Dermis microvascular lymphatic vessel endothelial cell (primary cell): Measurements from ENCODE around the gene CADM1. TPM values are rescaled to one million over a fixed set of nuclear protein-coding genes. Genes with fewer than 3 reads are reported as not detected.

Experiments used
- DNase-seq, 2 donors: peaks; one replicate each; pipeline versions ENCODE4 v3.0.0 to v3.0.0-alpha.2; 2010; ENCODE audit warnings: low read depth in 2 of 2
- total RNA-seq: library from RNA; depleted of rRNA; stranded (reverse); fragments of >200 nt; gene quantifications from 2 replicates; pipeline ENCODE4 v1.2.1, GENCODE V29; 2014

The CADM1 gene
- total RNA-seq, 1 donor from 2014 or later: 0.77 TPM

- DNase-seq: no peak
Observed at GRCh38 chr11:115183136-115183535, 321.1 kb downstream of the CADM1 start.

- no peak for DNase-seq
Observed at GRCh38 chr11:115182282-115182955, 321.8 kb downstream of the CADM1 start.

DNA sequence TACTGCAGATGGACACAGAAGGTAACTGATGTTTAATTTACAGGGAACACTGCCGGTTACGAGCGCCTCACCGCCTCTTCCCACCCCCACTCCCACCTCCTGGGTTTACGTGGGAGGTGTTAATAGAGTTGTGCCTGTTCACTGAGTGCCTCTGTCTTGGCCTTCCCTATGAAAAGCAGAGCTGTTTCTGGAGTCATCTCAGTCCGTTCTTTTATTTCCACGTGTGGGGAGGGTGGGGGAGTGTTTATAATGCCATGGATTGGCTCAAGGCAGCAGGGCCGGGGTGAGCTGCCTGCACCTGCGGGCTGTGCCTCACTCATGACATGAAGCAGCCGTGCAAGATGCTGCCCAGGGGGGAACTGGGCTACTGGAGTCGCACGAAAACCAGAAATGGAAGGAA, 322.7 kb downstream of the CADM1 start:
- DNase-seq: no peak

DNA sequence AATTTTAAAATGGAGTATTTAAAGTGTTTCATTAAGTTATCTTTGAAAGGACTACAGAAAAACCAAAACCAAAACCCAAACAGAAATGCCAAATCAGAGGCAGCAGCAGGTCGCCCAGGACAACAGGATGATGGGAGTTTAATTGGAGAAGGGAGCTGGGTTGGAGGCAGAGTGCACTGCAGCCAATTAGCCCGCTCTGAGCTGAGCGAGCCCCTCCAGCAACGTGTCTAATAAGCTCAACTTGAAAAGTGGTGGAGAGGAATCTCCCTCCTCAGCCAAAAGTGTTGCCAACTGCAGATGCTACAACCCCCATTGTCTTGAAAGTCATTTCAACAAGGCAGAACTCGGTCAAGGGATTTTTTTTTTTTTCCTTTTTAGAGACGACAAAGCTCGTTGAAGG, 323.9 kb downstream of the CADM1 start:
- no peak for DNase-seq

- no peak for DNase-seq
Observed at GRCh38 chr11:115179636-115180035, 324.6 kb downstream of the CADM1 start.

- DNase-seq: no peak
Observed at GRCh38 chr11:115178705-115179104, 325.5 kb downstream of the CADM1 start.

GRCh38 chr11:115173136-115173535, 331.1 kb downstream of the CADM1 start:
- no peak for DNase-seq

GRCh38 chr11:115170133-115170815, 333.9 kb downstream of the CADM1 start:
- peak in 1 of 2 donors; percentile 12 for DNase-seq

DNA sequence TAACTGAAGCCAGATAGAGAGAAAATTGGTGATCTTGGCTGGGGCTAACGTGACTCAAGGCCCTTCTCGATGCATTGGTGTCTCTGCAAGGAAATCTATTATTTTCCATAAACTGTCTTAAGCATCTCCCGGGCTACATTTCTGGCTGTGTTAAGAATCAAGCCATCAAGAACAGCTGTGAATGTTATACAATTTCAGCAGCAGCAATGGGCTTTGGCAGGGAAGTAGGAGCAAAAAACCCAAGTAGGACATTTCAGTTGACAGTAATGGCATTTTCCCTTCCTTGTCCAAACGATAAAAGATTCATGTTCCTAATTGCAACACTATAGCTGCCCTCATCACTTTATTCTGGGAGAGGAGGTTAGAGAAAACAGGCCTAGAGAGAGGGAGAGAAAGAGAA, 335.0 kb downstream of the CADM1 start:
- no peak for DNase-seq

GRCh38 chr11:115168686-115169085, 335.5 kb downstream of the CADM1 start:
- no peak for DNase-seq

DNA sequence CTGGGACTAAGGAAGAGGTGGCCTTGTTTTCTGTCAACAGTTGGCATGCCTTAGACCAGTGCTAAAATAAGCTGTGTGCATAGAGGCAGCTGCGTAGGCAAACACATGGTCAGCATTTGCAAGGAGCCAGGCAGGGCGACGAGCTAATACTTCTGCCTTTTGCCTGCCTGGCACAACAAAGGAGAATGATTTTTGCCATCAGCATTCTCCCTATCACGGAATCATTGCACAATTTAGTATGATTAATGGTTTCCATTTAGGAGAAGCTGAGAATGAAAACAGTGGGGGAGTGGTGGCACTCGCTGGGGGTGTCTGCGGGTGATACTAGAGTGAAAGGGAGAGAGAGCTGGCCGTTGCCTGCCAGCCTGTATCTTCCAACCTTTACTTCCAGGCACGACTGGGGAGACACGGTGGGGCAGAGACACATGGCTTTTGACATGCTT, 336.0 kb downstream of the CADM1 start:
- no peak for DNase-seq

GRCh38 chr11:115167456-115167855, 336.8 kb downstream of the CADM1 start:
- DNase-seq: no peak

- DNase-seq: no peak
Observed at GRCh38 chr11:115166820-115167219, 337.4 kb downstream of the CADM1 start.

DNA sequence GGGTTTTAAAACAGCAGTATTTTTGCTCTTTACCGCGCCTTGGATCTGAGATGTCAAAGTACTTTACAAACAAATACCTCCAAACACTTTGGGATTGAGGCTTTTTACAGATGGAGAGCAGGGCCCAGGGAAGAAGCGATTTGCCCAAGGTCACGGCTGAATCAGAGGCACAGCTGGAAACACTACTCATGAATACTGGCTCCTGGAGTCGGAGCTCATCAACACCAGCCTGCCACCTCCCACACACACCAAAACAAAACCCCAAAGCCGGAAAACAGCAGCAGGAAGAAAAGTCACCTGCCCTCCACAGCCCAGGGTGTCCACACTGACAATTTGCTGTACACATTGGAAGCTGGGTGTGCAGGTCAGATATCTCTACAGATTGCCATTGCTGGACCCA, 339.4 kb downstream of the CADM1 start:
- no peak for DNase-seq

- no peak for DNase-seq
Observed at GRCh38 chr11:115162919-115163318, 341.3 kb downstream of the CADM1 start.

DNA sequence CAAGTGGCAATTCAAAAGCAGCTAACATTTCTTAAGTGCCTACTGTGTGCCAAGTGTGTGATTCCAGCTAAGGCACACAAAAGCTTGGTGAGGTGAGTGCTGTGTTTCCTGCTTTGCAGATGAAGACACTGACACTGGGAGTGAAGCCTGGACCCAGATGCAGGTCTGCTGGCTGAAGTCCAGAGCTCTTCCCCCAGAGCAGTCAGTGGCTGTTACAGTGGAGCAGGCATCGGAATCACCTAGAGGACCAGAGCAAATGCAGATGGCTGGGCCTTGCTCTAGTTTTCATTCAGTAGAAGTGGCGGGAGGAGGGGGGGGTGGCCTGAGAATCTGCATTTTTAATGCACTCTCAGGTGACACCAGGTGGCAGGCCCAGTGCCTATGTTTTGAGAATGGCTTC, 342.3 kb downstream of the CADM1 start:
- DNase-seq: no peak

GRCh38 chr11:115159207-115159606, 345.0 kb downstream of the CADM1 start:
- no peak for DNase-seq

- DNase-seq: no peak
Observed at GRCh38 chr11:115158053-115158452, 346.2 kb downstream of the CADM1 start.

DNA sequence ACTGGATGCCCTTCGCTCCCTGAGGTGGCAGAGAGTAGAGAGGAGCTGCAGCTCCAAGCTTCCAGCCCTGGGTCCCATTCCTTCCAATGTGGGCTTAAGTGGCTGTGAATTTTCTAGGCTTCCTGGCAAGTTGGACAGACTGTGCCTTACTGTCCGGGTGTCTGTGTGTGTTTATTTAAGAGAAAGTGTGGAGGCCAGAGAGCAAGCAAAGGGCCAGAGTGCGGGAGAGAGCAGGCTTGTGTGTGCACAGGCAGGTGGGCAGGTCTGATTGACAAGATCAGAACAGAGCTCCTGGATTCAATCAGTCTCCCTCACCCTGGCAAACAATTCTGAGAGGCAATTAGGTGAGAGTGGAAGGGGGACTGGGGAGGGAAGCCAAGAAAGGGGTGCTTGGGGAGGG, 347.0 kb downstream of the CADM1 start:
- no peak for DNase-seq

- DNase-seq: no peak
Observed at GRCh38 chr11:115155978-115156377, 348.2 kb downstream of the CADM1 start.

DNA sequence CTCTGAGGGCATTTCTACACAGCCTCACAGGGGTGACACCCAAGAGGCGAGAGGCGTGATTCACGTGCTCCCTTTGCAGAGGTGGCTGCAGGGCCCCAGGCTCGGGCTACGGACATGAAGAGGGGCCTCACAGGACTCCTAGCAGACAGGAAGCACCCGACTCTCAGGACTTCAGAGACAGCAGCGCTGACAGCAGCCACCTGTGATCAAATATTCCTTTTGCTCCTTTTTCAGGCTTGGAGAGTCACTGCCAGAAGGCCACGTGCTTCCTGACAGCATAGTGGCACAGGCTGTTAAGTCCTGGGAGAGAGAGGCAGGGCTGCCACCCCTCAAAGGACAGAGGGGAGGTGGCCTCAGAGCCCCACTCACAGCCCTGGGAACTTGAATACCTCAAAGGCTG, 348.9 kb downstream of the CADM1 start:
- no peak for DNase-seq

DNA sequence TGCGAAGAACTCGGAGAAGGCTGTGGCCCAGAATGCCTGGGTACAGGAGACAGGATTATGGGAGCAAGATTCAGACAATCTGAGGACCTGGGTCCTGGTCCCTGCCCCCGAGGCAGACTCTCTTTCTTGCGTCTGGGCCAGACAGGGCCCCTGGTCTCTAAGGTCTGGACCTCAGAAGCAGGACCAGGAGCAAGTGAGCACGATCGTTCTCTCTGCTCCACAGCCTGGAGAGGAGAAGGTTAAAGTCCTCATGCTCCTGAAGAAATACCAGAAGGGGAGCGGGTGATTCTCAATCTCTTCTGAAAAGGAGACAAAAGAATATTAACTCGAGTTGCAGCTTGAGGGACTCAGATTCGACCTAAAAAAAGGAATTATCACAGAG, 349.9 kb downstream of the CADM1 start:
- DNase-seq: no peak

- no peak for DNase-seq
Observed at GRCh38 chr11:115153731-115154354, 350.4 kb downstream of the CADM1 start.
